Measurements from ENCODE around the gene COL17A1. TPM values are rescaled to one million over a fixed set of nuclear protein-coding genes. Genes with fewer than 3 reads are reported as not detected.
A peak's percentile ranks its signal among the peaks of the same experiment; 100 is the strongest.

Gene COL17A1
- not detected in 2 replicates for total RNA-seq (2016; rRNA removed; fragmentation: Illumina TruSeq; extraction: Trizol)
- not detected in 2 replicates for total RNA-seq (2016; cell fraction: cytosol; rRNA removed; fragmentation: Illumina TruSeq; extraction: Trizol; ENCODE audit: low read depth)
- 0.09 TPM in 1 of 2 replicates, not detected in the other for total RNA-seq (2016; cell fraction: insoluble cytoplasmic fraction; rRNA removed; fragmentation: Illumina TruSeq; extraction: Trizol)
- 0.21 TPM in 1 of 2 replicates, not detected in the other for total RNA-seq (2016; cell fraction: membrane; rRNA removed; fragmentation: Illumina TruSeq; extraction: Trizol)
- total RNA-seq (2016; cell fraction: nucleus; rRNA removed; fragmentation: Illumina TruSeq; extraction: Trizol), result not detected in 2 replicates
- polyA plus RNA-seq (2011; rRNA removed), result 0.03 and 0.13 TPM in 2 replicates
- polyA plus RNA-seq (2011; cell fraction: cytosol; rRNA removed), result 0.04 TPM in 1 of 2 replicates, not detected in the other
- polyA plus RNA-seq (2011; cell fraction: nucleus; rRNA removed), result 0.35 and 0.54 TPM in 2 replicates
- polyA plus RNA-seq (2012), result not detected in 2 replicates
- polyA plus RNA-seq (2016; cell fraction: cytosol; fragmentation: Illumina TruSeq; extraction: Trizol; ENCODE audit: low read depth), result not detected in 2 replicates
- polyA plus RNA-seq (2016; cell fraction: insoluble cytoplasmic fraction; fragmentation: Illumina TruSeq; extraction: Trizol; ENCODE audit: low read depth), result not detected in 2 replicates
- polyA plus RNA-seq (2016; cell fraction: membrane; fragmentation: Illumina TruSeq; extraction: Trizol; ENCODE audit: low read depth), result not detected in 2 replicates
- polyA plus RNA-seq (2016; cell fraction: nucleus; fragmentation: Illumina TruSeq; extraction: Trizol; ENCODE audit: insufficient read depth, low read depth), result 0.32 TPM in 1 of 2 replicates, not detected in the other
- polyA minus RNA-seq (2011; rRNA and poly(A)+ RNA removed; ENCODE audit: low replicate concordance), result 0.92 and 1.6 TPM in 2 replicates
- polyA minus RNA-seq (2011; cell fraction: cytosol; rRNA and poly(A)+ RNA removed), result not detected in 2 replicates
- 0.25 TPM in 1 of 2 replicates, not detected in the other for polyA minus RNA-seq (2011; cell fraction: nucleus; rRNA and poly(A)+ RNA removed)
- not detected for Bru-seq, nascent RNA
- not detected for BruChase-seq, experiment 1, labeled RNA remaining after a 6-hour chase
- BruChase-seq, experiment 2, labeled RNA remaining after a 2-hour chase, result percentile 2 among the genes with signal in this experiment
- long read RNA-seq, experiment 1, result 0 reads
- long read RNA-seq, experiment 2, result 0 reads

- 29% methylated on average over 2 of the region's 3 CpGs for WGBS (ENCODE audit: low lambda C conversion rate)
Observed at GRCh38 chr10:104085801-104086400, at the start of gene COL17A1. Gene COL17A1, minus strand, starts transcription at chr10:104085880. Its CDS starts 5,207 bp downstream, at chr10:104080673.

More at GRCh38 chr10:104085801-104086400, at the start of gene COL17A1:
- TF ChIP-seq CEBPZ (IDR thresholded peaks at IDR 0.05; ENCODE audit: low read length) (no peak), ZNF484 (CRISPR knock-in tag; IDR thresholded peaks at IDR 0.05; ENCODE audit: borderline replicate concordance, low read depth) (no peak), CHD4 (IDR thresholded peaks at IDR 0.05; ENCODE audit: borderline replicate concordance, low read length) (no peak), HNRNPH1 (optimal IDR thresholded peaks at IDR 0.05; ENCODE audit: low read depth, low read length) (no peak), ZNF230 (CRISPR knock-in tag; IDR thresholded peaks at IDR 0.05) (no peak), HNRNPK (IDR thresholded peaks at IDR 0.05; ENCODE audit: low read depth, low read length, poor library complexity, severe bottlenecking) (no peak), ZNF614 (CRISPR knock-in tag; IDR thresholded peaks at IDR 0.05; ENCODE audit: borderline replicate concordance) (no peak), ZNF263 (CRISPR knock-in tag; IDR thresholded peaks at IDR 0.05) (no peak)
- Histone ChIP-seq H2AFZ (ENCODE audit: low read length) (no peak within 1 kb of the TSS), H3K36me3 (replicated peaks in 1 of 2; ENCODE audit: control insufficient read depth in 1 of 2, insufficient read depth in 2 of 2, low read length in 2 of 2) (no peaks in the 10 kb centered on the region), H3K27ac (ENCODE audit: extremely low read length, insufficient read depth, low read length) (no peak within 1 kb of the TSS), H3K79me2 (ENCODE audit: insufficient read depth, low read length) (no peaks in the 10 kb centered on the region), H4K20me1 (ENCODE audit: insufficient read depth, low read length) (no peaks in the 10 kb centered on the region), H3K9ac (ENCODE audit: insufficient read depth, low read depth, low read length) (no peak within 1 kb of the TSS), H3K4me3 (replicated peaks in 1 of 3; ENCODE audit: insufficient read depth in 1 of 3, low read depth in 2 of 3, low read length in 3 of 3) (no peak within 1 kb of the TSS), H3K4me1 (ENCODE audit: insufficient read depth, low read length) (no peaks in the 10 kb centered on the region), H3K27me3 (ENCODE audit: control insufficient read depth in 1 of 2, insufficient read depth in 2 of 2, low read length in 2 of 2) (peaks cover 0 to 4% of the 10 kb centered on the region in 2 experiments; a peak in 2 of 5 replicates), H3K4me2 (ENCODE audit: low read depth, low read length) (no peak within 1 kb of the TSS), H3K9me3 (ENCODE audit: low read length) (no peaks in the 10 kb centered on the region)
- POLR2A ChIA-PET, result no interaction called here
- FAIRE-seq, result no peak
- CTCF ChIA-PET (ENCODE audit: low intra/inter-chr PET ratio, low total read pairs), result no interaction called here
- intact Hi-C loops (cut with micrococcal nuclease; ENCODE audit: unreplicated experiment), result no loop called here
- BruUV-seq (replicated peaks), result no TSS peak
- no peak for DNase-seq (ENCODE audit: low spot score)
- in situ Hi-C loops (cut with HindIII; ENCODE audit: extremely low pct_ligation_motif_present, low pct_unique_long_range_greater_than_20kb), result no loop called here
- no peak for ATAC-seq
